Hepatocyte (in vitro differentiated cells): Measurements from ENCODE around the gene MAGI2.

ENCODE experiments used
- EZH2 ChIP-seq: fragments of 200-600 bp; sonication (generic); IDR thresholded peaks from 2 replicates; pipeline ENCODE4 v1.6.1; 2016; ENCODE audit warnings: antibody characterized with exemption, mild to moderate bottlenecking, borderline replicate concordance
- EZH2phosphoT487 ChIP-seq: fragments of 200-600 bp; sonication (generic); IDR thresholded peaks from one replicate; pipeline ENCODE4 v1.6.1; 2018; ENCODE audit warnings: antibody characterized with exemption, mild to moderate bottlenecking, low read depth, moderate library complexity; ENCODE audit not compliant: unreplicated experiment, severe bottlenecking
- TF ChIP-seq, protein P1 (sequence below): fragments of 200-600 bp; sonication (generic); IDR thresholded peaks from 2 replicates; pipeline ENCODE4 v1.5.1; 2016; ENCODE audit warnings: antibody characterized with exemption, mild to moderate bottlenecking; ENCODE audit not compliant: poor library complexity

DNA sequence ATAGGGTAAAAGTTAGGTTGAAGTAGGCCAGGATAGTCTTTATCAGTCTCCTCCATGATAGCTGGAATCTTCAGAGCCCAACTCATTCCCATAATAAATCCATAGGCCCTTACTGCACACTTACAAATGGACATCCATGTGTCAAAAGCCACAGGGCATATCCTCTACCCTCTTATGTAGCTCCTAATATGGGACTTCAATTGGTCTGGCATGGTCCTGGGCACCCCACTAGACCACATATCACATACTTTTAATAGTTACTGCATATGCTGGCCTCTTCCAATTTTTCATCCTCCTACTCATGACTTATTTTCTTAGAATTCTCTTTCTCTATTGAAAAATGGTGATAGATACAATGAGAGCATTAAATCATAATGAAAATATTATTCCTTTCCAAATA, 169.3 kb downstream of the MAGI2 start:
- TF ChIP-seq, protein P1, sequence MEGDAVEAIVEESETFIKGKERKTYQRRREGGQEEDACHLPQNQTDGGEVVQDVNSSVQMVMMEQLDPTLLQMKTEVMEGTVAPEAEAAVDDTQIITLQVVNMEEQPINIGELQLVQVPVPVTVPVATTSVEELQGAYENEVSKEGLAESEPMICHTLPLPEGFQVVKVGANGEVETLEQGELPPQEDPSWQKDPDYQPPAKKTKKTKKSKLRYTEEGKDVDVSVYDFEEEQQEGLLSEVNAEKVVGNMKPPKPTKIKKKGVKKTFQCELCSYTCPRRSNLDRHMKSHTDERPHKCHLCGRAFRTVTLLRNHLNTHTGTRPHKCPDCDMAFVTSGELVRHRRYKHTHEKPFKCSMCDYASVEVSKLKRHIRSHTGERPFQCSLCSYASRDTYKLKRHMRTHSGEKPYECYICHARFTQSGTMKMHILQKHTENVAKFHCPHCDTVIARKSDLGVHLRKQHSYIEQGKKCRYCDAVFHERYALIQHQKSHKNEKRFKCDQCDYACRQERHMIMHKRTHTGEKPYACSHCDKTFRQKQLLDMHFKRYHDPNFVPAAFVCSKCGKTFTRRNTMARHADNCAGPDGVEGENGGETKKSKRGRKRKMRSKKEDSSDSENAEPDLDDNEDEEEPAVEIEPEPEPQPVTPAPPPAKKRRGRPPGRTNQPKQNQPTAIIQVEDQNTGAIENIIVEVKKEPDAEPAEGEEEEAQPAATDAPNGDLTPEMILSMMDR = no peak
- no peak for TF ChIP-seq EZH2phosphoT487
- TF ChIP-seq EZH2 = no peak
